ENCODE results near the gene PAPSS1. TPM values are rescaled to one million over a fixed set of nuclear protein-coding genes. Genes with fewer than 3 reads are reported as not detected.

Gene PAPSS1
- total RNA-seq, 6 experiments from 2014 or later: 55.5 to 64.7 (median 62.9) TPM

DNA sequence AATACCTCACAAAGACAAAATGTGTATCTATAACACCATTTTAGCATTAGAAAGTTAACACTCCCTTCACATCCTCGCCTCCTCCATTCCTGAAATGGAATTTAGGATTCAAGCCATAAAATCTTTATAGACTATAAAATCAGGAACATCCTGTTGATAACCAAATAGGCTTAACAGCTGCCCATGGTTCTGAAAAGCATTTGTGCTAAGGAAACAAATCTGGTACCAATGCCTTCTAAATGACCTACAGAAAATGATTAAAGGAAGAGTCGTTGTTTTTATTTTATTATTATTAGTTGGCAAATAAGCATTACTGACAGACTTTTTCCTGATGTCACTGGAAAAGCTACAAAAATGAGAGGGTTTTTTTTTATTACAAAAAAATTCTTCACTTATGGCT, 79.8 kb downstream of the PAPSS1 start:
- Mint-ChIP-seq H3K27ac (no peak overlapping the region), H3K9me3 (no peaks in the 10 kb centered on the region), H3K4me1 (ENCODE audit: low read depth) (peaks cover 5% of the 10 kb centered on the region; the same call in 1 of the 2 replicates), H3K36me3 (ENCODE audit: low read depth) (peaks cover 8% of the 10 kb centered on the region), H3K4me3 (no peak overlapping the region), H3K27me3 (ENCODE audit: insufficient read depth) (no peaks in the 10 kb centered on the region)
- TF ChIP-seq, protein P1, sequence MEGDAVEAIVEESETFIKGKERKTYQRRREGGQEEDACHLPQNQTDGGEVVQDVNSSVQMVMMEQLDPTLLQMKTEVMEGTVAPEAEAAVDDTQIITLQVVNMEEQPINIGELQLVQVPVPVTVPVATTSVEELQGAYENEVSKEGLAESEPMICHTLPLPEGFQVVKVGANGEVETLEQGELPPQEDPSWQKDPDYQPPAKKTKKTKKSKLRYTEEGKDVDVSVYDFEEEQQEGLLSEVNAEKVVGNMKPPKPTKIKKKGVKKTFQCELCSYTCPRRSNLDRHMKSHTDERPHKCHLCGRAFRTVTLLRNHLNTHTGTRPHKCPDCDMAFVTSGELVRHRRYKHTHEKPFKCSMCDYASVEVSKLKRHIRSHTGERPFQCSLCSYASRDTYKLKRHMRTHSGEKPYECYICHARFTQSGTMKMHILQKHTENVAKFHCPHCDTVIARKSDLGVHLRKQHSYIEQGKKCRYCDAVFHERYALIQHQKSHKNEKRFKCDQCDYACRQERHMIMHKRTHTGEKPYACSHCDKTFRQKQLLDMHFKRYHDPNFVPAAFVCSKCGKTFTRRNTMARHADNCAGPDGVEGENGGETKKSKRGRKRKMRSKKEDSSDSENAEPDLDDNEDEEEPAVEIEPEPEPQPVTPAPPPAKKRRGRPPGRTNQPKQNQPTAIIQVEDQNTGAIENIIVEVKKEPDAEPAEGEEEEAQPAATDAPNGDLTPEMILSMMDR (IDR thresholded peaks at IDR 0.05): no peak
- DNase-seq: no peak

GRCh38 chr4:107635735-107636134, 84.3 kb downstream of the PAPSS1 start:
- TF ChIP-seq, protein P1 (IDR thresholded peaks at IDR 0.05): no peak
- DNase-seq: no peak
- Mint-ChIP-seq H3K36me3 (ENCODE audit: low read depth) (peaks cover 2% of the 10 kb centered on the region), H3K4me1 (ENCODE audit: low read depth) (no peaks in the 10 kb centered on the region; the same call in 1 of the 2 replicates), H3K9me3 (no peaks in the 10 kb centered on the region), H3K27me3 (ENCODE audit: insufficient read depth) (no peaks in the 10 kb centered on the region), H3K4me3 (no peak overlapping the region), H3K27ac (no peak overlapping the region)

DNA sequence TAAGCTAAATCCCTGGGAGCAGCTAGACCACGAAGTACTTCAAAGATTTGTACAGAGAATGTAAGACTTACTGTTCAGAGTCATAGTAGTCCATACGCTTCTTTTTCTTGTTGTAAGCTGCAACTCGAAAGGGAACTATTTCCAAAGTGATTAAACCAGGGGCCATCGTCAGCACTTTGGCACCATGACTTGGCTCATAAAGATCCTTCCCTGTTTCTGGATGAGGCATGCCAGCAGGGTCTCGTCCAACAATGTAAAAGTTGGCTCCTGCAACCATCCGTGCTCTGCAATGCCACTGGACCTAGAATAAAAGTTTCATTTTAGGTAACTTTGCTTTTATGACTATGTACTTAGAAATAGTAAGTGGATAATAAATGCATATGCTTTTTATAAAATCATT, 88.5 kb downstream of the PAPSS1 start:
- Mint-ChIP-seq H3K27ac (no peak overlapping the region), H3K4me1 (ENCODE audit: low read depth) (peaks cover 8% of the 10 kb centered on the region), H3K27me3 (ENCODE audit: insufficient read depth) (no peaks in the 10 kb centered on the region), H3K9me3 (no peaks in the 10 kb centered on the region), H3K36me3 (ENCODE audit: low read depth) (peaks cover 17% of the 10 kb centered on the region), H3K4me3 (no peak overlapping the region)
- DNase-seq: no peak
- TF ChIP-seq, protein P1 (IDR thresholded peaks at IDR 0.05): no peak

DNA sequence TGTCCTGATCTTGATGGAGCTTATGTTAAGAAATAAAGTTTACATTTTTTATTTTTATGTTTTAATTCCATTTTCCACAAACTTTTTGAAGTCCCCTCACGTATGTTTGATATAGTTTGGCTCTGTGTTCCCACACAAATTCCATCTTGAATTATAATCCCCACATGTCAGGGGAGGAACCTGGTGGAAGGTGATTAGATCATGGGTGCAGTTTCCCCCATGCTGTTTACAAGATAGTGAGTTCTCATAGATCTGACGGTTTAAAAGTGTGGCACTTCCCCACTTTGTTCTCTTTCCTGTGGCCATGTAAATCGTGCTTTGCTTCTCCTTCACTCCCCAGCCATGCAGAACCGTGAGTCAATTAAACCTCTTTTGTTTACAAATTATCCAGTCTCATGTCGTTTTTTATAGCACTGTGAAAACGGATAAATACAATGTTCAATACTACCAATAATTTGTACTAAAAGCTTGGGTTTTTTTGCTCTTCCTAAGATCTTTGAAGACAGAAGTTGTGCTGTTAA, 89.8 kb downstream of the PAPSS1 start:
- Mint-ChIP-seq H3K27me3 (ENCODE audit: insufficient read depth) (no peaks in the 10 kb centered on the region), H3K27ac (no peak overlapping the region), H3K4me1 (ENCODE audit: low read depth) (peaks cover 12% of the 10 kb centered on the region), H3K36me3 (ENCODE audit: low read depth) (peaks cover 25% of the 10 kb centered on the region), H3K4me3 (no peak overlapping the region), H3K9me3 (no peaks in the 10 kb centered on the region)
- TF ChIP-seq, protein P1 (IDR thresholded peaks at IDR 0.05): no peak
- DNase-seq: no peak

- no peak for DNase-seq
- Mint-ChIP-seq H3K4me3 (no peak overlapping the region), H3K27me3 (ENCODE audit: insufficient read depth) (no peaks in the 10 kb centered on the region), H3K27ac (no peak overlapping the region), H3K36me3 (ENCODE audit: low read depth) (peaks cover 28% of the 10 kb centered on the region), H3K4me1 (ENCODE audit: low read depth) (peaks cover 12% of the 10 kb centered on the region), H3K9me3 (no peaks in the 10 kb centered on the region)
- TF ChIP-seq, protein P1 (IDR thresholded peaks at IDR 0.05): no peak
Measured at GRCh38 chr4:107629318-107629717, 90.7 kb downstream of the PAPSS1 start.

Data from HFFc6 (cell line).